Measurements from ENCODE around the gene GRXCR2. TPM values are rescaled to one million over a fixed set of nuclear protein-coding genes. Genes with fewer than 3 reads are reported as not detected.
A peak's percentile ranks its signal among the peaks of the same experiment; 100 is the strongest.

Gene GRXCR2
- total and polyA plus RNA-seq, 7 donors: not detected

- intact Hi-C loops (cut with DNase I): no loop called here
- no peak overlapping the region for H3K4me3 ChIP-seq
- no peaks in the 10 kb centered on the region for H3K27me3 ChIP-seq (ENCODE audit: insufficient read depth in 3 of 3, low read length in 2 of 3)
- 81 to 85% (median 83%) methylated on average over 2 of the region's 2 CpGs for WGBS, 3 donors
- H3K9me3 ChIP-seq: no peaks in the 10 kb centered on the region
- DNase-seq: no peak
- H3K36me3 ChIP-seq (ENCODE audit: insufficient read depth in 1 of 2, low read depth in 1 of 2): no peaks in the 10 kb centered on the region
- no peak for TF ChIP-seq CTCF (IDR thresholded peaks at IDR 0.05)
- no peak overlapping the region for H3K27ac ChIP-seq
- no peak for ATAC-seq
- peaks cover 4% of the 10 kb centered on the region for H3K4me1 ChIP-seq
Measured at GRCh38 chr5:145918397-145918796, 45.6 kb upstream of the GRXCR2 start.

- intact Hi-C loops (cut with DNase I): no loop called here
- Histone ChIP-seq H3K4me1 (peaks cover 4% of the 10 kb centered on the region), H3K27ac (no peak overlapping the region), H3K4me3 (no peak overlapping the region), H3K9me3 (no peaks in the 10 kb centered on the region), H3K27me3 (ENCODE audit: insufficient read depth in 3 of 3, low read length in 2 of 3) (no peaks in the 10 kb centered on the region), H3K36me3 (ENCODE audit: insufficient read depth in 1 of 2, low read depth in 1 of 2) (no peaks in the 10 kb centered on the region)
- peak; percentile 36 to 77 (median 66) for ATAC-seq
- no peak for DNase-seq
- TF ChIP-seq CTCF (IDR thresholded peaks at IDR 0.05): no peak
Measured at GRCh38 chr5:145917288-145917687, 44.5 kb upstream of the GRXCR2 start.

GRCh38 chr5:145915970-145916638 lies 43.3 kb upstream of the GRXCR2 start:
- Histone ChIP-seq H3K27me3 (ENCODE audit: insufficient read depth in 3 of 3, low read length in 2 of 3) (no peaks in the 10 kb centered on the region), H3K27ac (no peak overlapping the region), H3K4me3 (no peak overlapping the region), H3K4me1 (peaks cover 4% of the 10 kb centered on the region), H3K9me3 (no peaks in the 10 kb centered on the region), H3K36me3 (ENCODE audit: insufficient read depth in 1 of 2, low read depth in 1 of 2) (no peaks in the 10 kb centered on the region)
- intact Hi-C loops (cut with DNase I): no loop called here
- whole genome bisulfite sequencing, 3 donors: 86 to 92% (median 88%) methylated on average over 7 of the region's 7 CpGs
- TF ChIP-seq CTCF (IDR thresholded peaks at IDR 0.05): no peak
- no peak for DNase-seq
- ATAC-seq: no peak

GRCh38 chr5:145913701-145914100 lies 40.9 kb upstream of the GRXCR2 start:
- ATAC-seq (no peak), DNase-seq (no peak)
- intact Hi-C loops (cut with DNase I): no loop called here
- Histone ChIP-seq H3K36me3 (ENCODE audit: insufficient read depth in 1 of 2, low read depth in 1 of 2) (no peaks in the 10 kb centered on the region), H3K27ac (no peak overlapping the region), H3K9me3 (no peaks in the 10 kb centered on the region), H3K4me3 (no peak overlapping the region), H3K4me1 (peaks cover 4% of the 10 kb centered on the region), H3K27me3 (ENCODE audit: insufficient read depth in 3 of 3, low read length in 2 of 3) (no peaks in the 10 kb centered on the region)
- no peak for TF ChIP-seq CTCF (IDR thresholded peaks at IDR 0.05)
- WGBS, 3 donors: 92 to 95% (median 94%) methylated on average over 7 of the region's 7 CpGs

GRCh38 chr5:145912594-145912993 lies 39.8 kb upstream of the GRXCR2 start:
- Histone ChIP-seq H3K4me1 (peaks cover 4% of the 10 kb centered on the region), H3K36me3 (ENCODE audit: insufficient read depth in 1 of 2, low read depth in 1 of 2) (no peaks in the 10 kb centered on the region), H3K4me3 (no peak overlapping the region), H3K27me3 (ENCODE audit: insufficient read depth in 3 of 3, low read length in 2 of 3) (no peaks in the 10 kb centered on the region), H3K27ac (no peak overlapping the region), H3K9me3 (no peaks in the 10 kb centered on the region)
- 92 to 94% (median 93%) methylated on average over 5 of the region's 5 CpGs for WGBS, 3 donors
- no peak for ATAC-seq
- no peak for DNase-seq
- intact Hi-C loops (cut with DNase I): no loop called here
- TF ChIP-seq CTCF (IDR thresholded peaks at IDR 0.05): no peak
